ENCODE results near the gene PRMT5.

DNA sequence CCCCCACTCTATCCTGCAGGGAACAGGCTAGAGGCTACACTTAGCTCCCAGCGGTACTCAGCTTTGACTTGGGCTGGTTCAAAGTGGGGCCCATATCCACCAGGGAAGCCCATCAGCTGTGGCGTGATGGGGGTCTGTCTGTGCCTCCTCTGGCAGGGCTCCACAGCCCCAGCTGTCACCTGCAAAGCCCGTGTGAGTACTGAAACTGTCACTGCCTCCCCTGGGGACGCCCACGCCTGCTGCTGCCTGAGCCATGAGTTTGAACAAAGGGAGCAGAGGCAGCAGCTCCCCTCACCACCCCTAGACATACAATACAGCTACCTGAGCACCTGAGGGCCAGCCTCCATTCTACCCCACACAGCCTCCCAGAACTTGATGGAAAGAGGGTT, 41.2 kb downstream of the PRMT5 start:
- TF ChIP-seq, protein P1, sequence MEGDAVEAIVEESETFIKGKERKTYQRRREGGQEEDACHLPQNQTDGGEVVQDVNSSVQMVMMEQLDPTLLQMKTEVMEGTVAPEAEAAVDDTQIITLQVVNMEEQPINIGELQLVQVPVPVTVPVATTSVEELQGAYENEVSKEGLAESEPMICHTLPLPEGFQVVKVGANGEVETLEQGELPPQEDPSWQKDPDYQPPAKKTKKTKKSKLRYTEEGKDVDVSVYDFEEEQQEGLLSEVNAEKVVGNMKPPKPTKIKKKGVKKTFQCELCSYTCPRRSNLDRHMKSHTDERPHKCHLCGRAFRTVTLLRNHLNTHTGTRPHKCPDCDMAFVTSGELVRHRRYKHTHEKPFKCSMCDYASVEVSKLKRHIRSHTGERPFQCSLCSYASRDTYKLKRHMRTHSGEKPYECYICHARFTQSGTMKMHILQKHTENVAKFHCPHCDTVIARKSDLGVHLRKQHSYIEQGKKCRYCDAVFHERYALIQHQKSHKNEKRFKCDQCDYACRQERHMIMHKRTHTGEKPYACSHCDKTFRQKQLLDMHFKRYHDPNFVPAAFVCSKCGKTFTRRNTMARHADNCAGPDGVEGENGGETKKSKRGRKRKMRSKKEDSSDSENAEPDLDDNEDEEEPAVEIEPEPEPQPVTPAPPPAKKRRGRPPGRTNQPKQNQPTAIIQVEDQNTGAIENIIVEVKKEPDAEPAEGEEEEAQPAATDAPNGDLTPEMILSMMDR (IDR thresholded peaks at IDR 0.05; ENCODE audit: insufficient read depth, low read depth, low read length), result no peak
- no peak for TF ChIP-seq EZH2 (IDR thresholded peaks at IDR 0.05; ENCODE audit: insufficient read depth, low read length)
